Esophagus muscularis mucosa (tissue), 3 donors: ENCODE measurements around the gene HERC3.

Source experiments
- POLR2A ChIP-seq: fragments of 450-650 bp; IDR thresholded peaks from one replicate; pipeline ENCODE4 v1.6.1; 2017; ENCODE audit warnings: antibody characterized with exemption, moderate library complexity, mild to moderate bottlenecking, low read depth
- POLR2AphosphoS5 ChIP-seq, 2 donors: sonication (generic); formaldehyde crosslinking; IDR thresholded peaks; one replicate each; pipeline ENCODE4 v1.6.1; 2017; ENCODE audit warnings: antibody characterized with exemption in 2 of 2
- TF ChIP-seq, protein P1 (sequence below), 3 experiments: fragments of 200-600 bp in 2 of 3; fragments of 450-650 bp in 1 of 3; sonication (generic) in 2 of 3; IDR thresholded peaks; one replicate each; pipeline ENCODE4 v1.5.1; 2017 to 2019; ENCODE audit warnings: antibody characterized with exemption in 3 of 3, mild to moderate bottlenecking in 2 of 3, moderate library complexity in 1 of 3

- TF ChIP-seq, protein P1, sequence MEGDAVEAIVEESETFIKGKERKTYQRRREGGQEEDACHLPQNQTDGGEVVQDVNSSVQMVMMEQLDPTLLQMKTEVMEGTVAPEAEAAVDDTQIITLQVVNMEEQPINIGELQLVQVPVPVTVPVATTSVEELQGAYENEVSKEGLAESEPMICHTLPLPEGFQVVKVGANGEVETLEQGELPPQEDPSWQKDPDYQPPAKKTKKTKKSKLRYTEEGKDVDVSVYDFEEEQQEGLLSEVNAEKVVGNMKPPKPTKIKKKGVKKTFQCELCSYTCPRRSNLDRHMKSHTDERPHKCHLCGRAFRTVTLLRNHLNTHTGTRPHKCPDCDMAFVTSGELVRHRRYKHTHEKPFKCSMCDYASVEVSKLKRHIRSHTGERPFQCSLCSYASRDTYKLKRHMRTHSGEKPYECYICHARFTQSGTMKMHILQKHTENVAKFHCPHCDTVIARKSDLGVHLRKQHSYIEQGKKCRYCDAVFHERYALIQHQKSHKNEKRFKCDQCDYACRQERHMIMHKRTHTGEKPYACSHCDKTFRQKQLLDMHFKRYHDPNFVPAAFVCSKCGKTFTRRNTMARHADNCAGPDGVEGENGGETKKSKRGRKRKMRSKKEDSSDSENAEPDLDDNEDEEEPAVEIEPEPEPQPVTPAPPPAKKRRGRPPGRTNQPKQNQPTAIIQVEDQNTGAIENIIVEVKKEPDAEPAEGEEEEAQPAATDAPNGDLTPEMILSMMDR (IDR thresholded peaks at IDR 0.05) = no peak
- TF ChIP-seq POLR2A (no peak), POLR2AphosphoS5 (IDR thresholded peaks at IDR 0.05) (no peak)
Measured at GRCh38 chr4:88698519-88698918, 106.2 kb downstream of the HERC3 start.
